GM21423 (cell line): Measurements from ENCODE around the gene STRIP2.
A peak's percentile ranks its signal among the peaks of the same experiment; 100 is the strongest.

Experiments used
- ATAC-seq: cut with Tn5 transposase; IDR thresholded peaks from one replicate; pipeline ENCODE4 v1.9.1; 2021; ENCODE audit warnings: mild to moderate bottlenecking, moderate library complexity; ENCODE audit not compliant: unreplicated experiment

STRIP2 gene

GRCh38 chr7:129489491-129489890, 55.3 kb downstream of the STRIP2 start:
- no peak for ATAC-seq

- no peak for ATAC-seq
These were observed 58.2 kb downstream of the STRIP2 start for GRCh38 chr7:129492391-129492790.

- no peak for ATAC-seq
These were observed 59.3 kb downstream of the STRIP2 start for GRCh38 chr7:129493555-129493954.

GRCh38 chr7:129494041-129494440, 59.8 kb downstream of the STRIP2 start:
- ATAC-seq: no peak

- ATAC-seq: no peak
These were observed 61.8 kb downstream of the STRIP2 start for GRCh38 chr7:129495987-129496386.

- ATAC-seq: no peak
These were observed 62.4 kb downstream of the STRIP2 start for GRCh38 chr7:129496653-129497052.

- no peak for ATAC-seq
These were observed 62.9 kb downstream of the STRIP2 start for GRCh38 chr7:129497156-129497555.

GRCh38 chr7:129498021-129498420, 63.8 kb downstream of the STRIP2 start:
- ATAC-seq: no peak

GRCh38 chr7:129499999-129500398, 65.8 kb downstream of the STRIP2 start:
- ATAC-seq: no peak

GRCh38 chr7:129501760-129502707, 67.8 kb downstream of the STRIP2 start, which contains the start of gene SMKR1:
TSS of gene SMKR1 (plus strand) at chr7:129502531. CDS start at chr7:129502825, 294 bp downstream.
- ATAC-seq: peak; percentile 94

- ATAC-seq: peak; percentile 10
These were observed 68.8 kb downstream of the STRIP2 start for GRCh38 chr7:129502708-129503685.

- ATAC-seq: no peak
These were observed 69.5 kb downstream of the STRIP2 start for GRCh38 chr7:129503725-129504124.

GRCh38 chr7:129512192-129512591, 78.0 kb downstream of the STRIP2 start:
- ATAC-seq: no peak

GRCh38 chr7:129513546-129513945, 79.3 kb downstream of the STRIP2 start:
- no peak for ATAC-seq

GRCh38 chr7:129514683-129515082, 80.5 kb downstream of the STRIP2 start:
- no peak for ATAC-seq

GRCh38 chr7:129515381-129515780, 81.1 kb downstream of the STRIP2 start:
- ATAC-seq: no peak

- no peak for ATAC-seq
These were observed 83.7 kb downstream of the STRIP2 start for GRCh38 chr7:129517931-129518330.

- no peak for ATAC-seq
These were observed 85.2 kb downstream of the STRIP2 start for GRCh38 chr7:129519464-129519863.

GRCh38 chr7:129522088-129522970, 88.1 kb downstream of the STRIP2 start:
- ATAC-seq: no peak

- no peak for ATAC-seq
These were observed 88.7 kb downstream of the STRIP2 start for GRCh38 chr7:129522971-129523340.
